HPDE6-E6E7 (cell line): ENCODE results near the gene CDC42BPG.

Experiments
- DNase-seq: peaks from one replicate; pipeline ENCODE4 v3.0.0; 2011; ENCODE audit warnings: missing footprints; ENCODE audit errors: extremely low spot score

CDC42BPG gene

DNA sequence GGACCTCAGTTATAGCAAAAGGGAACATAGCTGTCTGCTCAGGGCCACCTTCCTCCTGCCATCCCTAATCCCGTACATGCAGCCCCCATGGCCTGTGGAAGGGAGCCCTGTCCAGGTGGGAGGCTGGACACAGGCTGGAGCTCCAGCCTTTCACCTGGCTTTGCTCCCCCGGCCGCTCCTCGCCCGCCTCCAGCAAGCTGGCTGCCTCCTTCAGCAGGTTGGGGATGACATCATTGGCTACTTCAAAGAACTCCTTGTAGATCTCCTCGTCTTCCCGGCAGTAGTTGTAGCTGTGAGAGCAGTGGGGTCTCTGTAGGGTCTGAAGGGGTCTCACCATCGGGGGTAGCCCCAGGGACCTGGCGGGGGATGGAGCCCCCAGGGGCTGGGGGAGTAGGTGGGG, 39.0 kb downstream of the CDC42BPG start:
- DNase-seq = no peak

DNA sequence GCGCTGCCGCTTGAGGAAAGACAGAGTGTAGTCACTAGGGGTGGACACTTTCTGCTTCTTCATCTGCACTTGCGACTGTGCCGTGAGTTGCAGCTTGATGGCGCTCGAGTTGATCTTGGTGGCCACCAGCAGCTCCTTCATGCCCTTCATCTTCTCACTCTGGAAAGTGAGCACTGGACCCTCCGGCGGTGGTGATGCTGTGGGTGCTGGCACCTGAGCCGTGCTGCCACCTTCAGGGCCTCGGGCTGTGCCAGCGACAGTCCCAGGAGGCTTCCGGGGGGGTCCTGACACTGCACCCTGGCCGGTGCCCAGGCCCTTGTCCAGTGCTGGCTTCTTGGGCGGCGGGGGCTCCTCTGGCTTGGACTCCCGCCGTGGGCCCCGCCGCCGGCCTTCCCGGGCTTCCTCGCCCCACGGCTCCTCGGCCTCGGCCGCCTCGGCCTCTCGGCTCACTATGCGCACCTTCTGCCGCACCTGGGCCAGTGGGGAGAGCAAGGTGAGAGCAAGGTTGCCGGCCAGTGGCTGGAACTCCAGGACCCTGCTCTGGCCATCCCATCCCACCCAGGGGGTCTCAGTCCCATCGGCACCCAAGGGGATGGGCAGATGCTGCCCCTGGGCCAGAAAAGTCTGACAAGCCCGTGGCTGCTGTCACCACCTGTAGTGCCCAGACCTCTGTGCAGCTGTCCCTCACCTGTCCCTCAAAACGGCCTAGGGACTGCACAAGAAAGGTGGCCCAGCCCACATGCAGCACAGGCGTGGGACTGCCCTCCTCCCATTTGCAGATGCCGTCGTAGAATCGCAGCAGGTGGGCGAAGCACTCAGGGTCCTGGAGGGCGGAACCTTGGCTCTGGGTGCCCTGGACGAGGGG, 39.9 kb downstream of the CDC42BPG start:
- no peak for DNase-seq

DNA sequence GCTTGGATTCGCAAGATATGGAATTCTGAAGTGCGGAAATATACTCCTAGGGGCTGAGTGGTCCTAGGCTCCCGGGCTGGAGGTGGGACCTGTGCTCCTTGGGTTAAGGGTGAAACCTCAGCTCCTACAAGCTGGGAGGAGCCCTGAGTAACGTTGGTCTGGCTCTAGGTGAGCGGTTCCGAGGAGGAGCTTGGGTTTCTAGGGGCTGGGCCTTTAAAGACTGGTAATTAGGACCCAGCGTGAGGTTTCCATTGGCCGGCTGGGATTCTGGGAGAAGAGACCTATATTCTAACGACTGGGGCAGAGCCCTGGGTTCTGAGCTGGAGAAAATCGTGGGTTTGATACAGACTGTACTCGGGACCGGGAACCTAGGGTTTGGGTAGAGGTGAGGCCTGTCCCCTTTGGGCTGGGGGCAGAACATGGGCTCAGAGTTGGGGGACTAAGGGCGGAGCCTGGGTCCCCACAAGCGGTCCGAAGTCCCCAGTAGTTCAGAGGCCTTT, 40.6 kb downstream of the CDC42BPG start:
- peak; percentile 58 for DNase-seq

DNA sequence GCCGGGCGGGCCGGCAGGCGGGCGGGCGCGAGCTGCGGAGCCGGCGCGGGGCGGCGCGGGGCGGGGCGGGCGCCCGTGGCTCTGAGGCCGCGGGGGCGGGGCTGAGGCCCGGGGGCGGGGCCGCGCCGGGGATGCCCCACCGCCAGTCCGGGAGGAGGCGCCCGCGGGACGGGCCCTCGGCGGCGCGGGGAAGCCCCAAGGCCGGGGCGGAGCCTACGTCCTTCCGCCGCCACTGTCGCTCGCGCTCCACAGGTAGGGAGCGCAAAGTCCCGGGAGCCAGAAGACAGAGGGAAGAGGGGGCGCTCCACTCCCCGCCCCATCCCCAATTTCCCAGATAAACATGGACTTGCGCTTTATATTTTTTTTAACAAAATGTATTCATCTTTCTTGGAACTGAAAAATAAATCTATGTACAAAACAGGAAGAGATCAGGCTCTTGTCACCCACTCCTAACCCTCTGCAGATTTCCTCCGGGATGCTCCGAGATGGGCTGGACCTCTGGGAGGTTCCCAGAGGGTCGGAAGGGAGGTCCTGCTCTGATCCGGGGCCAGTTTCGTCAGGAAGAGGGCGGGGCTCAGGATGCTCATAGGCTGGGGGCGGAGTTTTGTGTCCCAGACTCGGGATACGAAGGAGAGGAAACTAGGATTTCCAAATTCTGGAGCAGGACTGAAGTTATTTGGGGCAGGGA, 41.2 kb downstream of the CDC42BPG start, which contains the start of gene MAP4K2:
Gene MAP4K2, minus strand, starts transcription at position 57 of the 688 bp plus-strand sequence. CDS start 65 bp downstream, outside the sequence.
- DNase-seq = peak; percentile 81

DNA sequence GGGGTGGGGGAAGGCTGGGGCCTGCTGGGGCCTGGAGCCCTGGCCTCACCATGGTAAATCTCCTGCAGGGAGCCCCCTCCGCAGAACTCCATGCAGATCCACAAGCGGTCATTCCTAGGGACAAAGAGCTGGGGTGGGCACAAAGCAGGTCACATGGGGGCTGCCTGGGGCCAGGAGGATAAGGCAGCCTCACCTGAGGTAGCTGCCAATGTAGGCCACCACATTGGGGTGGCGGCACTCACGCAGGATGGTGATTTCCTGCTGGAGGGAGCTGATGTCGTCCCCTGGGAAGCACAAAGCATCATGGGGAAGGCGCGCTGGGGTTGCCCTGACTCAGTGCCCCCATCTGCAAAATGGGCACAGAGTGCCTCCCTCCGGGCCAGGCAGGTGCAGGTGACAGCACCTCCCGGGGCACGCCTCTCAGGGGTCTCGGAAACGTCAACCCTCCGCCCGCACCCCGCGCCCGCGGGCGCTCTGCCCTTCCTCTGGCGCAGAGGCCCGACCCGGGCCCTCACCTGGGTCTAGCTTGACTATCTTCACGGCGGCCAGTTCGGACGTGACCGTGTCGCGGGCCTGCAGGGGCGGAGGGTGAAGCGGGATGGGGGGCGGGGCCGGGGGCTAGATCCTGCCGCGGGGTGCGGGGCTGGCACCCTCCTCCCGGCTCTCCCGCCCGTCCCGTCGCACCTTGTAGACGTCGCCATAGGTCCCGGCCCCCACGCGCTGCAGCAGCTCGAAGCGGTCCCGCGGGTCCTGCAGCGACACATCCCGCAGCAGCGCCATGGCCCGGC, 41.9 kb downstream of the CDC42BPG start:
- no peak for DNase-seq

DNA sequence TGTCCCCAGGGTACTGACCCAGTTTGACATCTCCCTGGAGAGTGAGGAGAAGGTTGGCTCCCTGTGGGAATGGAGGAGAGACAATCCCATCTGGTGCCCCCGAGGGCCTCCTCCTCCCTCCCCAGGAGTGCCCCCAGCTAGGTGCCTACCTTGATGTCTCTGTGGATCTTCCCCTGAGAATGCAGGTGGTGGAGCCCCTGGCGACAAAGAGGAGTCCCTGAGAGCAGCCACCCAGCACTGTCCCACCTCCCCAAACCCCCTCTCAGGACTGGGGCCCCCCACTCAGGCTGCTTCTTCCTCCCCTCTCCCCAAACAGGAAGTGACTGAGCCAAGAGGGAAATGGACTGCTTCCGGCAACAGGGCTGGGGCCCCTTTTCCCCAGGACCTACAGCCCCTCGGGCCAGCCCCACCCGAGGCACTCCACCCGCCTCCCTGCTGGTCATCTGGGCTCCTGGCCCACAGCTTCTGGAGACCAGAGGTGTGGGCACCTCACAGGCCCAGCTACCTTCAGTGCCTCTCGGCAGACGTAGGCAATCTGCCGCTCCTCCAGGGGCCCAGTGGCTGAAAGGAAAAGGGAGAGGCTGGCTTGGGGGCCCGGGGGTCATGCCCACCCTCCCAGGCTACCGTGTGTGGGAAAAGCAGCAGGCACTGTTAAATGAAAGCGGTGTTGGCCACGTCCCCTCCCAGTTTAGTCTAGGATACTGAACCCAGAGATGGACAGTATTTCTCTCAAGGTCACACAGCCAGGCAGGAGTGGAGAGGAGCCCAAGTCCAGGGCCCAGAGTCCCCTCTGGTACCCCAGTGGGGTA, 42.7 kb downstream of the CDC42BPG start:
- DNase-seq = no peak

DNA sequence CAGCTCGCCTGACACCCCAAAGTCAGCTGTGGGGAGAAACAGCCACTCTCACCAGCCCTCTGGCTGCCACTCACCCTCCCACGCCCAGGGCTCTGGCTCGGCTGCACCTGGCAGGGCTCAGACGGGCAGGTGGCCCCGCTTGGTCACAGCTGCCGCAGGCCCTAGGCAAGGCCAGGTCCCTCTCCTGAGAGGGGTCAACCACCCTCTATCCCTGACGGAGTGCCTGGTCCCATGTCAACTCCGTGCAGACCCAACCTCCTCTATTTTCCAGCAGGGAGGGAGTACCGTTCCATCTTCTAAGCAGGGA, 43.3 kb downstream of the CDC42BPG start:
- no peak for DNase-seq

DNA sequence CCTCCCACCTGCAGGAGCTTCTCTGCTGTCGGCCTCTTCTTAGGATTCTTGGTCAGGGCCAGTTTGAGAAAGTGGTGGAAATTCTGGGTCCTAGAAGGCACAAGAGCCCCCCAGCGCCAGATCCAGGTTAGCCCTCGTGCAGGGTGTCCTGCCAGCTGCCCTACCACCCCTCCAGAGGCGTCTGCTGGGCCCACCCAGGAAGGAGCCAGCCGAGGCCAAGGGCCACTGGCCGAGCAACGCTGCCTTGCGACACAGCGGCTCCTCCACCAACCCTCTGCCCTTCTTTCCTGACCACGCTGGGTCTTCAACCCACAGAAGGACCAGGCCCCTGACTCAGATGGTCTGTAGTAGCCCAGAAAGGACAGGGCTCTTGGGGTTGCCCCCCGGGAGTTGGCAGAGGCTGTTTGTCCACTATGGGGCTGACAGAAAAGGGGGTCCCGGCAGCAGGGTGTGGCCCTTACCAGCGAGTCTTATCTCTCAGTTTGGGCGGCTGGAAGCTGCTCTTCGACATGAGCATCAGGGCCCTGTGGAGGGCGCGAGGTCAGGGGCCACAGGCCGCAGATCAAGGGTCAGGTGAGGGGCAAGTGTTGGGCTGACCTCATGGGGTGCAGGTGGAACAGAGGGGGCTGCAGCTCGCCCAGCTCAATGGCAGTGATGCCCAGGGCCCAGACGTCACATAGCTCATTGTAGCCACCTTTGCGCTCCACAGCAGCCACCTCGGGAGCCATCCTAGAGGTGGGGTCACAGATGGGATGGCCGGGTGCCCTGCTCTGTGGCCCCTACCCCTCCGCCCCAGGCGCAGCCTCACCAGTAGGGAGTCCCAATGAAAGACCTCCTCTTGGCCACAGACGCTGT, 43.9 kb downstream of the CDC42BPG start:
- DNase-seq = no peak

DNA sequence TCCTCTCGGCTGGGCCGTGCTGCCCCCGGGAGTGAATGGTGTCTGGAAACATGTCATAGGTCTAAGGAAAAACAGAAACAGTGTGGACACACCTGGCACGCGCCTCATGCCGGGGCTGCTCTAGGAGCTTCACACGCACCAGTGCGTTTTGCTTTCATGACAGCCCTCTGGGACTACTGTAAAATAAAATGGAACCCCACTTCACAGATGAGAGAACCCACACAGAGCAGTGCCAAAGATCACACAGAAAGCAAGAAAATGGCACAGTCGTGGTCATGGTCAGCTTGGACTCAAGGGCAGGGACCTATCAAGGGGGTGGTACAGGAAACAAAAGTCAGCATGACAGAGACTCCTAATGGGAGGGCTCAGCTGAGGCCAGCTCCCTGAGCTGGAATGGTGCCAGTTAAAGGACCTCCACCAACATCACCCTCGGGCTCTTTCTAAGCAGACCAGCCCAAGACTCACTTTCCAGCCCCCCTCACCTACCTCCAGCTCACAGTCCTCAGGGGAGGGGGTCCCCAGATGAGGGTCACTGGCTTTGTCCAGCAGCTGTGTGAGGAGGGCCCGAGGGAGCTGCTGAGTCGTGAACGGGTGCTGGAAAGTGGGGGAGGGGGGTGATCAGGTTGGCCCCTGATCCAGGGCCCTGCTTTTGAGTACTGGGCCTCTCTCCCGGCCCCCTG, 44.7 kb downstream of the CDC42BPG start:
- no peak for DNase-seq

DNA sequence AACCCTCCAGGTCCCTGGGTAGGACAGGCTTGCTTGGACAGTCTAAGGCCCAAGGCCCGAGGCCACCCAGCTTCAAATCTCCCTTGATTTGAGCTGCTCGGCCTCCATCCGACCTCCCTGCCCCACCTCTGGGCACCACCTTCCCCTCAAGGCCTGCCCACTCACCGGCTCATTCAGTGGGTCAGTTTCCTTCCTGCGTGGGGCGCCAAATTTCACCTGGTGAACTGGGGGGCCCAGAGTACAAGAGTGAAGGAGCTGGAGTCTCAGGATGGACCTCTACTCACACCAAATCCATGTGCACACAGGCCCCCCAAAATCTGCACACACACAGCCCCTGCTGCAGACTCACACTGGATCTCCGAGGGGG, 45.2 kb downstream of the CDC42BPG start:
- no peak for DNase-seq

DNA sequence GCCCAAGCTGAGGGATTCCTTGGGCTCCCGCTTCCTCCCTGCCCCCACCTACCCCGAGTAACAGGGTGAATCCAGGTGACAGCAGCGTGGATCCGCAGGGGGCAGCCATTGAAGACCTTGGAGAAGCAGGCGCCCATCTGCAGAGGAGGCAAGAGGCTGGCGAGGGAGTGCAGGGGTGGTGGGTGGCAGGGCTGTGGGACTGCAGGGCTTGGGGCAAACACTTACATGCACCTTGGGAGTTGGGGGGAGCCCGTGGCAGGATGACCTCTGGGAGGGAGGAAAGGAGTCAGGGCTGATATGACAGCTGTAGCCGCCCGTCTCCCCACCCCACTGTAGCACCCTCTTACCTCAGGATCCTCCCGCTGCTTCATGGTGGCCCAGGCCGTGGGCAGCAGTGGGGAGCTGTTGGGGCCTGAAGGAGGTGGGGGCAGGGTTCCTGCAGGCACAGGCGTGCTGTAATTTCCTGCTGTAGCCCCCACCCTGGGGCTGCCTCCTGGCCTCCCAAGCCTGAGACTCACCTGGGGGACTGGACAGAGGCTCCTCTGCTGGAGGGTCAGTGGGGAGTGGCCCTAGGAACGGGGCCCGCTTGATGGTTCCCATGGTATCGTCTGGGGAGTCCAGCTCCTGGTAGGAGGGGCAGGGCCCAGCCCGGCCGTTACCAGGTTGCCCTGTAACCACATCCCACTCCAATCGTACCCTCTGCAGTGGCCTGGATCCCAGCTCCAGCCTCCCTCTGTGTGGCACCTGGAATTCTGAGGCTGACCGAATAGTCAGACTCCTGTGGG, 47.5 kb downstream of the CDC42BPG start:
- no peak for DNase-seq

DNA sequence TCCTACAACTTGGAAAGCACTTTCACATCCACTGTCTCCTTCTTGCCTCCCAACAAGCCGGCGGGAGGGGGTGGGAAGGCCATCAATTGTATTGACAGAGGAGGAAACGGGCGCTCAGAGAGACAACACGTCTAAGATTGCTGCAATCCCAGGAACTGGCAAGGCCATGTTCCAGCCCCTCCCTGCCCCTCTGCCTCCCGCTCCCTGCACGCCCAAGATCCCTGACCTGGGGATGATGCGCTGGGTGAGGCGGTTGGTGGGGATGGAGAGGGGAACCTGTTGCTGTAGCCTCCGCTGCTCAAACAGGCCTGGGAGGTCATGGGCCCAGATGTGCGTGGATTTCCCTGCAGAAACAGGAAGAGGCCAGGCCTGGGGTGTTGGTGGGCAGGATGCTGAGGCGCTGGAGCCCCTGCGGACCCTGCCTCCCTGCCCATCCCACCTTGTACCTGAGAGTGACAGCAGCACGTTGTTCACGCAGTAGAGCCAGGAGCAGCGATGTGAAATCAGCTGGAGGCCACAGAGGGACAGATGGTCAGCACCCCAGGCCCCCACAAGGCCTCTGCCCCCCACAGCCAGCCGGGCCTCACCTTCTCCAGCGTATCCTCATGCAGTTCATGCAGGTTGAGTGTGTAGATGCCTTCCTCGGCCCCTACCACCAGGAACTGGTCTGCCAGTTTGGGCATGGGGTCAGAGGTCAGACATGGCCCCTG, 48.3 kb downstream of the CDC42BPG start:
- DNase-seq = no peak

DNA sequence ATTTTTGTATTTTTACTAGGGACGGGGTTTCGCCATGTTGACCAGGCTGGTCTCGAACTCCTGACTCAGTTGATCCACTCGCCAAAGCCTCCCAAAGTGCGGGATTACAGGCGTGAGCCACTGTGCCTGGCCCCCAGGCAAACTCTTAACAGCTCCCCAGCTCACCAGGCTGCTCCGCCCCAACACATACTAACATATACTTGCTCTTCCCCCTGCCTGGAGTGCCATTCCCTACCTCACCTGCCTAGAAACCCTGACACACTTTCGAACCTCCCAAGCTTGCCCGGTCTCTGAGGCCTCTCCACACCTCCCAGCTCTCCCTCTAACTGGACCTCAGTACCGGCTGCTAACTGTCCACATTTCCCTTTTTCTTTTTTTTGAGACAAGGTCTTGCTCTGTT, 49.9 kb downstream of the CDC42BPG start:
- no peak for DNase-seq

DNA sequence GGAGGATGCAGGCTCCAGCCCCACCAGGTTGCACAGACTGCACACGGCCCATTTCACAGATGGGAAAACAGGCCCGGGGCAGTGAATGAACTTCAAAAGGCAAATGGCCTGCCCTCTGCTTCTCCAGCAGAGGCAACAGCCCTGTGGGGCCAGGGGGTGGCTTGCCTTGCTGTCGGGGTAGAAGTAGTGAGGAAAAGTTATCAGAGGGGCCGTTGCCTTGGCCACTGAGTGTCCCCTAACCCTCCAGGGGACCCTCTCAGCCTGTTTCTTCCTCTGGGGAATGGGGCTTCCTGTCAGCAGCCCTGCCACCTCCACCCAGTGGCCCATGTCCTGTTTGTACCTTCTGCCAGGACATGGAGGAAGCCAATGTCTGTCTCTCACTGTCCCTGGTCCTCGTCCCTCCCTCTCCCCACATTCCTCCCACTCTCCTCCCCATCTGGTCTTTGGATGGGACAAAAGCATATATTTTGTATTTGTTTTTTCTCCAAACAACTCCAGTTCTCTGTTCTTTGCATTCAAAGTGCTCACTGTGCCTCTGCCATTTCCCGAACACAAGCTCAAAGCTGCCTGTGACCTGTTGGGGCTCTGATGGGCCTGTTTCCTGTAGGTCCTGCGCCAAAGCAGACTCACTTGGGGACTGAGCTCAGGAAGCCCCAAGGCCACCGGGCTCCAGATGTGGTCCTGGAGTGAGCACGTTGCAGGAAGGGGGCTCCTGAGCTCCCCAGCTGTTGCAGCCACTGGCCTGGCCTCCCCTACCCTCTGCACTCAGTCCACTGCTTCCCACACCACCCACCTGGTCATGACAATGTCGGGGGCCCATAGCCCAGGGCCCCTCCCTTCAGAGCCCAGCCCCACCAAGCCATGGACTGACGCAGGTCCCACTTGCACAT, 50.9 kb downstream of the CDC42BPG start:
- no peak for DNase-seq

DNA sequence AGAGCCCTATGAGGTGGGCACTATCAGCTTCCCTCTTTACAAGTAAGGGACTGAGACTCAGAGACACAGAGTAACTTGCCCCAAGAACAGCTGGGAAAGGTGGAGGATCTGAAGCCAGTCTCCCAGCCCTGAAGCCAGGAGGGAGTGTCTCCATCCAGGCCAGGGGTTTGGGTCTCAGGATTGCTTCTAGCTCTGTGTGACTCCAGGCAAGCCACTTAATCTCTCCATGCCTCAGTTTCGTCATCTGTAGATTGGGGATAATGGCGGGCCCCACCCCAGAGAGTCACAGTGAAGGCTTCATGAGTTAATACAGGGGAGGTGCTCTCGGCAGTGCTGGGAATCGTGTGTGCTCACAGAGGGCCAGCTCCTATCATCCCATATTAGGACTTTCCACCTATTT, 52.0 kb downstream of the CDC42BPG start:
- no peak for DNase-seq

DNA sequence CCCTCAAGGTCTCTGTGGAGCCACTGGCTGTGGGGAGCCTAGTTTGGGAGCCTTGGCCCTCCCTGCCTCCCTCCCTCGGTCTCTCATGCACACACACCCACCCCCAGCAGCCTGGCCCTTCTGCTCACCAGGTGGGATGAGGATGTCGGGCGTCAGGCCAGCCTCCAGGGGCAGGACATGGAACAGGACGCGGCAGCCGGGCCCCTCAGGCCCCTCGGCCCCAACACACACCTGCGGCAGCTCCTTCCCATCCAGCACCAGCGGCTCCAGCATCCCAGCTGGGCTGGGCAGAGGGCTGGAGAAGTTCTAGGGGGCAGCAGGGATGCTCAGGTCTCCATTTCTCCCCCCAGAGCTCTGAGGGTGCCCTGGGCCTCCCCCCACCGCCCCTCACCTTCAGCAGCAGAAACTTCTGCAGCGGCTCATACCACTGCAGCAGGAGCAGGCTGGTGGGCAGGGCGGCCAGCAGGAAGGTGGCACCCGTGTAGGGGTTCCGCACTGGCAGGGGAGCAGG, 52.6 kb downstream of the CDC42BPG start:
- DNase-seq = no peak
